Neural cell (in vitro differentiated cells): ENCODE results near the gene SPHK2. TPM values are rescaled to one million over a fixed set of nuclear protein-coding genes. Genes with fewer than 3 reads are reported as not detected.

Source experiments
- H2AFZ ChIP-seq: fragments of 200-600, 300-800 bp; sonication (generic), shearing (Covaris generic); 2 replicates; pipeline ENCODE4 v1.6.0; 2014; ENCODE audit warnings: low read depth, mild to moderate bottlenecking, antibody characterized with exemption, low read length, moderate library complexity
- H3F3A ChIP-seq: fragments of 200-600 bp; shearing (Covaris generic); 2 replicates; pipeline ENCODE4 v1.6.1; 2016; ENCODE audit warnings: mild to moderate bottlenecking, moderate library complexity, mixed read lengths, antibody characterized with exemption, low read length; ENCODE audit not compliant: insufficient read depth, poor library complexity, severe bottlenecking
- H3K27ac ChIP-seq: fragments of 200-600, 300-800 bp; sonication (generic), shearing (Covaris generic); 2 replicates; pipeline ENCODE4 v1.5.1; 2014; ENCODE audit warnings: mild to moderate bottlenecking, low read length, moderate library complexity
- H3K27me3 ChIP-seq: fragments of 300-800, 200-600 bp; sonication (generic), shearing (Covaris generic); 2 replicates; pipeline ENCODE4 v1.6.0; 2014; ENCODE audit warnings: mild to moderate bottlenecking, low read depth, low read length, moderate library complexity; ENCODE audit not compliant: insufficient read depth
- H3K36me3 ChIP-seq: fragments of 300-800, 200-600 bp; sonication (generic), shearing (Covaris generic); 2 replicates; pipeline ENCODE4 v1.5.1; 2014; ENCODE audit warnings: mild to moderate bottlenecking, antibody characterized with exemption, low read length, moderate library complexity; ENCODE audit not compliant: insufficient read depth
- H3K4me2 ChIP-seq: fragments of 300-800, 200-600 bp; sonication (generic), shearing (Covaris generic); 2 replicates; pipeline ENCODE4 v1.6.0; 2014; ENCODE audit warnings: mild to moderate bottlenecking, low read length
- H3K4me3 ChIP-seq: fragments of 300-800, 200-600 bp; sonication (generic), shearing (Covaris generic); 2 replicates; pipeline ENCODE4 v1.5.1; 2014; ENCODE audit warnings: mild to moderate bottlenecking, low read length, moderate library complexity
- H3K79me2 ChIP-seq: fragments of 200-600 bp; shearing (Covaris generic); replicated peaks from 2 replicates; pipeline ENCODE4 v1.6.0; 2014; ENCODE audit warnings: mild to moderate bottlenecking, low read length, moderate library complexity; ENCODE audit not compliant: insufficient read depth
- H3K9ac ChIP-seq: fragments of 300-800, 200-600 bp; sonication (generic), shearing (Covaris generic); 2 replicates; pipeline ENCODE4 v1.6.1; 2016; ENCODE audit warnings: mild to moderate bottlenecking, low read length, mixed read lengths
- H3K9me2 ChIP-seq: fragments of 200-600 bp; shearing (Covaris generic); 2 replicates; pipeline ENCODE4 v1.6.1; 2016; ENCODE audit warnings: mild to moderate bottlenecking, low read length, mixed read lengths; ENCODE audit not compliant: insufficient read depth
- H3K9me3 ChIP-seq: fragments of 200-600, 300-800 bp; sonication (generic), shearing (Covaris generic); 2 replicates; pipeline ENCODE4 v1.6.1; 2016; ENCODE audit warnings: mild to moderate bottlenecking, mixed run types, low read length, moderate library complexity, mixed read lengths
- H4K20me1 ChIP-seq: fragments of 200-600 bp; shearing (Covaris generic); 2 replicates; pipeline ENCODE4 v1.6.1; 2016; ENCODE audit warnings: mild to moderate bottlenecking, mixed run types; ENCODE audit not compliant: insufficient read depth
- EP300 ChIP-seq: fragments of 450-650 bp; conservative IDR thresholded peaks from 2 replicates; pipeline ENCODE4 v1.6.1; 2014; ENCODE audit warnings: antibody characterized with exemption, mild to moderate bottlenecking, moderate library complexity; ENCODE audit not compliant: poor library complexity, severe bottlenecking
- EZH2 ChIP-seq: fragments of 200-600, 300-800 bp; shearing (Covaris generic), sonication (generic); IDR thresholded peaks from 2 replicates; pipeline ENCODE4 v1.6.1; 2014; ENCODE audit warnings: antibody characterized with exemption, low read length, borderline replicate concordance, mild to moderate bottlenecking; ENCODE audit not compliant: insufficient read depth, poor library complexity, severe bottlenecking
- MXI1 ChIP-seq: fragments of 450-650 bp; conservative IDR thresholded peaks from 2 replicates; pipeline ENCODE4 v1.6.1; 2014; ENCODE audit warnings: antibody characterized with exemption, mild to moderate bottlenecking; ENCODE audit not compliant: poor library complexity, severe bottlenecking
- POLR2AphosphoS5 ChIP-seq: IDR thresholded peaks from 2 replicates; pipeline ENCODE4 v1.6.1; 2012
- RAD21 ChIP-seq: fragments of 450-650 bp; conservative IDR thresholded peaks from 2 replicates; pipeline ENCODE4 v1.6.1; 2014; ENCODE audit warnings: antibody characterized with exemption, mild to moderate bottlenecking, moderate library complexity
- SMC3 ChIP-seq: fragments of 450-650 bp; conservative IDR thresholded peaks from 2 replicates; pipeline ENCODE4 v1.6.1; 2014; ENCODE audit warnings: antibody characterized with exemption, mild to moderate bottlenecking, moderate library complexity; ENCODE audit not compliant: poor library complexity
- TAF1 ChIP-seq: IDR thresholded peaks from 2 replicates; pipeline ENCODE4 v1.6.1; 2012; ENCODE audit warnings: low read depth
- polyA plus RNA-seq: library from polyadenylated mRNA; depleted of rRNA; stranded (reverse); fragments of >200 nt; gene quantifications from 2 replicates; pipeline ENCODE4 v1.2.3, GENCODE V29; 2014
- TF ChIP-seq, protein P1 (sequence below): IDR thresholded peaks from 2 replicates; pipeline ENCODE4 v1.6.1; 2012; ENCODE audit warnings: borderline replicate concordance
- TF ChIP-seq, protein P2 (sequence below): fragments of 450-650 bp; IDR thresholded peaks from 2 replicates; pipeline ENCODE4 v1.5.1; 2014; ENCODE audit warnings: antibody characterized with exemption, mild to moderate bottlenecking, moderate library complexity; ENCODE audit not compliant: poor library complexity, severe bottlenecking

Gene SPHK2
- polyA plus RNA-seq, 1 donor from 2014 or later = 22.6 TPM

DNA sequence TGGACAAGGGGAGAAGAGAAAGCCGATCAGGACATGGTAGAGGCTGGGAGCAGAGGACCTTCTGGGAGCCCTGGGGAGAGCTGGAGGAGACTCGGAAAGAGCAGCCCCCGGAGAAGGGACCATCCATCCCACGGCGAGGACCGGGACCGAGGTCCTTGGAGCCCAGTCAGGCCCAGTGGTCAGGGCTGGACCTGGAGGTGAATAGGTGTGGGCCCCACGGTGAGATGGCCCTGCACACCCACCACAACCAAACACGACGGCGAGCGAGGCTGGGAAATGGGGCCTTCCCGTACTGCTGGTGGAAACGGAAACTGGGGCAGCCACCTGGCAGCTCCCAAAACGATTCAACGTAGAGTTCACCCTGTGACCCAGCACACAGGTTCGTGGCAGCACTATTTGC, 57.2 kb downstream of the SPHK2 start:
- Histone ChIP-seq H3K79me2 (no peaks in the 10 kb centered on the region), H3K27me3 (no peaks in the 10 kb centered on the region), H3K9me3 (no peaks in the 10 kb centered on the region), H3K4me2 (no peak overlapping the region), H2AFZ (no peak overlapping the region), H3K4me3 (no peak overlapping the region), H3K27ac (no peak overlapping the region), H4K20me1 (no peaks in the 10 kb centered on the region), H3F3A (no peaks in the 10 kb centered on the region), H3K36me3 (no peaks in the 10 kb centered on the region), H3K9me2 (no peaks in the 10 kb centered on the region), H3K9ac (no peak overlapping the region)
- TF ChIP-seq SMC3 (no peak), TAF1 (no peak), EP300 (no peak), MXI1 (no peak), EZH2 (no peak), RAD21 (no peak), POLR2AphosphoS5 (no peak)
- TF ChIP-seq, protein P1, sequence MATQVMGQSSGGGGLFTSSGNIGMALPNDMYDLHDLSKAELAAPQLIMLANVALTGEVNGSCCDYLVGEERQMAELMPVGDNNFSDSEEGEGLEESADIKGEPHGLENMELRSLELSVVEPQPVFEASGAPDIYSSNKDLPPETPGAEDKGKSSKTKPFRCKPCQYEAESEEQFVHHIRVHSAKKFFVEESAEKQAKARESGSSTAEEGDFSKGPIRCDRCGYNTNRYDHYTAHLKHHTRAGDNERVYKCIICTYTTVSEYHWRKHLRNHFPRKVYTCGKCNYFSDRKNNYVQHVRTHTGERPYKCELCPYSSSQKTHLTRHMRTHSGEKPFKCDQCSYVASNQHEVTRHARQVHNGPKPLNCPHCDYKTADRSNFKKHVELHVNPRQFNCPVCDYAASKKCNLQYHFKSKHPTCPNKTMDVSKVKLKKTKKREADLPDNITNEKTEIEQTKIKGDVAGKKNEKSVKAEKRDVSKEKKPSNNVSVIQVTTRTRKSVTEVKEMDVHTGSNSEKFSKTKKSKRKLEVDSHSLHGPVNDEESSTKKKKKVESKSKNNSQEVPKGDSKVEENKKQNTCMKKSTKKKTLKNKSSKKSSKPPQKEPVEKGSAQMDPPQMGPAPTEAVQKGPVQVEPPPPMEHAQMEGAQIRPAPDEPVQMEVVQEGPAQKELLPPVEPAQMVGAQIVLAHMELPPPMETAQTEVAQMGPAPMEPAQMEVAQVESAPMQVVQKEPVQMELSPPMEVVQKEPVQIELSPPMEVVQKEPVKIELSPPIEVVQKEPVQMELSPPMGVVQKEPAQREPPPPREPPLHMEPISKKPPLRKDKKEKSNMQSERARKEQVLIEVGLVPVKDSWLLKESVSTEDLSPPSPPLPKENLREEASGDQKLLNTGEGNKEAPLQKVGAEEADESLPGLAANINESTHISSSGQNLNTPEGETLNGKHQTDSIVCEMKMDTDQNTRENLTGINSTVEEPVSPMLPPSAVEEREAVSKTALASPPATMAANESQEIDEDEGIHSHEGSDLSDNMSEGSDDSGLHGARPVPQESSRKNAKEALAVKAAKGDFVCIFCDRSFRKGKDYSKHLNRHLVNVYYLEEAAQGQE = no peak
- TF ChIP-seq, protein P2, sequence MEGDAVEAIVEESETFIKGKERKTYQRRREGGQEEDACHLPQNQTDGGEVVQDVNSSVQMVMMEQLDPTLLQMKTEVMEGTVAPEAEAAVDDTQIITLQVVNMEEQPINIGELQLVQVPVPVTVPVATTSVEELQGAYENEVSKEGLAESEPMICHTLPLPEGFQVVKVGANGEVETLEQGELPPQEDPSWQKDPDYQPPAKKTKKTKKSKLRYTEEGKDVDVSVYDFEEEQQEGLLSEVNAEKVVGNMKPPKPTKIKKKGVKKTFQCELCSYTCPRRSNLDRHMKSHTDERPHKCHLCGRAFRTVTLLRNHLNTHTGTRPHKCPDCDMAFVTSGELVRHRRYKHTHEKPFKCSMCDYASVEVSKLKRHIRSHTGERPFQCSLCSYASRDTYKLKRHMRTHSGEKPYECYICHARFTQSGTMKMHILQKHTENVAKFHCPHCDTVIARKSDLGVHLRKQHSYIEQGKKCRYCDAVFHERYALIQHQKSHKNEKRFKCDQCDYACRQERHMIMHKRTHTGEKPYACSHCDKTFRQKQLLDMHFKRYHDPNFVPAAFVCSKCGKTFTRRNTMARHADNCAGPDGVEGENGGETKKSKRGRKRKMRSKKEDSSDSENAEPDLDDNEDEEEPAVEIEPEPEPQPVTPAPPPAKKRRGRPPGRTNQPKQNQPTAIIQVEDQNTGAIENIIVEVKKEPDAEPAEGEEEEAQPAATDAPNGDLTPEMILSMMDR = no peak

DNA sequence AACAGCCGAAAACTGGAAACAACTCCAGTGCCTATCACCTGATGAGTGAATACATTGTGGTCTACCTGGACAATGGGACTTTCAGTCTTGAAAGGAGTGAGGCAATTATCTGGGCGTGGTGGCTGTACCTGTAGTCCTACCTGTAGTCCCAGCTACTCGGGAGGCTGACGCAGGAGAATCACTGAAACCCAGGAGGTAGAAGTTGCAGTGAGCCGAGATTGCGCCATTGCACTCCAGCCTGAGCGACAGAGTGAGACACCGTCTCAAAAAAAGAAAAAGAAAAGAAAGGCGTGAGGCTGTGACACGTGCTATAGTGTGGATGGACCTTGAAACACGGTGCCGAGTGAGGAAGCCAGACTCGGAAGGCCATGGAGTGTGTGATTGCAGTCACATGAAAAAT, 57.6 kb downstream of the SPHK2 start:
- no peaks in the 10 kb centered on the region for H4K20me1 ChIP-seq
- TF ChIP-seq MXI1 (no peak), POLR2AphosphoS5 (no peak), TAF1 (no peak), EZH2 (no peak), EP300 (no peak), SMC3 (no peak), RAD21 (no peak)
- TF ChIP-seq, protein P2 = no peak
- TF ChIP-seq, protein P1 = no peak
- H3K27ac ChIP-seq = no peak overlapping the region
- no peaks in the 10 kb centered on the region for H3K27me3 ChIP-seq
- no peak overlapping the region for H3K4me3 ChIP-seq
- no peaks in the 10 kb centered on the region for H3K9me3 ChIP-seq
- no peaks in the 10 kb centered on the region for H3K79me2 ChIP-seq
- H2AFZ ChIP-seq = no peak overlapping the region
- no peaks in the 10 kb centered on the region for H3K9me2 ChIP-seq
- H3F3A ChIP-seq = no peaks in the 10 kb centered on the region
- H3K36me3 ChIP-seq = no peaks in the 10 kb centered on the region
- no peak overlapping the region for H3K9ac ChIP-seq
- H3K4me2 ChIP-seq = no peak overlapping the region
